ENCODE data around the gene TUBA1A. TPM values are rescaled to one million over a fixed set of nuclear protein-coding genes. Genes with fewer than 3 reads are reported as not detected.
A peak's percentile ranks its signal among the peaks of the same experiment; 100 is the strongest.
"Not testable (repeated sequence)": the region's sequence is repeated elsewhere in the genome, so short reads cannot be mapped to it uniquely, and the experiment has no call there.

Gene TUBA1A
- total and polyA plus RNA-seq, 3 donors from 2014 or later = 156 to 282 (median 269) TPM

- WGBS, 2 donors = 82 to 87% methylated on average over 3 of the region's 3 CpGs
- Histone ChIP-seq H3K9me3 (no peaks in the 10 kb centered on the region), H3K36me3 (ENCODE audit: low read depth, missing control alignments) (no peaks in the 10 kb centered on the region), H3K27ac (no peak overlapping the region), H3K4me3 (no peak overlapping the region), H3K4me1 (peaks cover 5% of the 10 kb centered on the region), H3K27me3 (no peaks in the 10 kb centered on the region)
- TF ChIP-seq POLR2A (IDR thresholded peaks at IDR 0.05) (no peak), CTCF (IDR thresholded peaks at IDR 0.05) (no peak)
- no peak for DNase-seq
- intact Hi-C loops (cut with DNase I; ENCODE audit: low total_unique reads) = no loop called here
These were observed 2.1 kb upstream of the TUBA1A start for GRCh38 chr12:49190974-49191373.

- Histone ChIP-seq H3K4me1 (peaks cover 5% of the 10 kb centered on the region), H3K27me3 (no peaks in the 10 kb centered on the region), H3K27ac (peak overlapping the region; percentile 96 to 99), H3K9me3 (no peaks in the 10 kb centered on the region), H3K36me3 (ENCODE audit: low read depth, missing control alignments) (no peaks in the 10 kb centered on the region), H3K4me3 (no peak overlapping the region)
- intact Hi-C loops (cut with DNase I; ENCODE audit: low total_unique reads) = loop anchor here (5.0 kb wide), 1 partner anchor 42 kb away; no protein-coding TSS in a partner anchor
- TF ChIP-seq POLR2A (IDR thresholded peaks at IDR 0.05) (no peak), CTCF (IDR thresholded peaks at IDR 0.05) (no peak)
- DNase-seq = no peak
- WGBS, 2 donors = 65 to 75% methylated on average over 12 of the region's 12 CpGs
These were observed 1.1 kb upstream of the TUBA1A start for GRCh38 chr12:49189731-49190716.

GRCh38 chr12:49188201-49188915, 522 bp downstream of the TUBA1A start:
- Histone ChIP-seq H3K27ac (peak overlapping the region; percentile 96 to 99), H3K36me3 (ENCODE audit: low read depth, missing control alignments) (no peaks in the 10 kb centered on the region), H3K27me3 (no peaks in the 10 kb centered on the region), H3K4me1 (peaks cover 5% of the 10 kb centered on the region), H3K4me3 (peak overlapping the region; percentile 89 to 94), H3K9me3 (no peaks in the 10 kb centered on the region)
- 0 to 1% methylated on average over 18 to 52 of the region's 52 CpGs for WGBS, 2 donors
- intact Hi-C loops (cut with DNase I; ENCODE audit: low total_unique reads) = loop anchor here (5.0 kb wide), 1 partner anchor 44 kb away; no protein-coding TSS in a partner anchor
- TF ChIP-seq POLR2A (IDR thresholded peaks at IDR 0.05) (no peak), CTCF (IDR thresholded peaks at IDR 0.05) (peak in 1 of 3 experiments; percentile 2)
- DNase-seq = peak; percentile 86

- H3K27ac ChIP-seq = peak overlapping the region; percentile 96 to 99
These were observed 1.7 kb downstream of the TUBA1A start for GRCh38 chr12:49187184-49187583.

GRCh38 chr12:49186307-49186706, 2.6 kb downstream of the TUBA1A start:
- DNase-seq; H3K4me3 ChIP-seq; H3K27me3 ChIP-seq; H3K9me3 ChIP-seq; H3K4me1 ChIP-seq; H3K36me3 ChIP-seq (ENCODE audit: low read depth, missing control alignments); H3K27ac ChIP-seq: not testable (repeated sequence)
- intact Hi-C loops (cut with DNase I; ENCODE audit: low total_unique reads) = loop anchor here (5.0 kb wide), 1 partner anchor 46 kb away; no protein-coding TSS in a partner anchor
- 73 to 82% methylated on average over 11 of the region's 11 CpGs for WGBS, 2 donors

More at GRCh38 chr12:49187184-49187583, 1.7 kb downstream of the TUBA1A start:
- H3K36me3 ChIP-seq (ENCODE audit: low read depth, missing control alignments) = no peaks in the 10 kb centered on the region
- TF ChIP-seq CTCF (IDR thresholded peaks at IDR 0.05) (no peak), POLR2A (IDR thresholded peaks at IDR 0.05) (no peak)
- H3K4me3 ChIP-seq = no peak overlapping the region
- H3K9me3 ChIP-seq = no peaks in the 10 kb centered on the region
- DNase-seq = peak; percentile 83
- peaks cover 5% of the 10 kb centered on the region for H3K4me1 ChIP-seq
- intact Hi-C loops (cut with DNase I; ENCODE audit: low total_unique reads) = loop anchor here (5.0 kb wide), 1 partner anchor 45 kb away; no protein-coding TSS in a partner anchor
- 3% methylated on average over 5 of the region's 5 CpGs for WGBS, 2 donors
- H3K27me3 ChIP-seq = no peaks in the 10 kb centered on the region

- H3K36me3 ChIP-seq (ENCODE audit: low read depth, missing control alignments); H3K4me1 ChIP-seq; DNase-seq; H3K9me3 ChIP-seq; H3K27ac ChIP-seq; H3K4me3 ChIP-seq; H3K27me3 ChIP-seq: not testable (repeated sequence)
- intact Hi-C loops (cut with DNase I; ENCODE audit: low total_unique reads) = loop anchor here (5.0 kb wide), 1 partner anchor 48 kb away; no protein-coding TSS in a partner anchor
- WGBS, 2 donors = 67 to 77% methylated on average over 1 of the region's 1 CpG
These were observed 4.2 kb downstream of the TUBA1A start for GRCh38 chr12:49184697-49185096.

- H3K4me3 ChIP-seq; H3K4me1 ChIP-seq; intact Hi-C loops (cut with DNase I; ENCODE audit: low total_unique reads); H3K27ac ChIP-seq; H3K27me3 ChIP-seq; H3K9me3 ChIP-seq; DNase-seq; H3K36me3 ChIP-seq (ENCODE audit: low read depth, missing control alignments): not testable (repeated sequence)
- 90 to 97% methylated on average over 14 to 15 of the region's 15 CpGs for WGBS, 2 donors
These were observed 5.5 kb downstream of the TUBA1A start for GRCh38 chr12:49183214-49183950.
